NCI-H82 treated with DMSO at 0.1 percent for 48 hours (cell line): ENCODE data around the gene RNLS.
"Not testable (repeated sequence)": the region's sequence is repeated elsewhere in the genome, so short reads cannot be mapped to it uniquely, and the experiment has no call there.

Source experiments
- DNase-seq: peaks from one replicate; lab custom pipeline; 2025; ENCODE audit not compliant: unreplicated experiment; lab: John Stamatoyannopoulos, UW

Gene RNLS

DNA sequence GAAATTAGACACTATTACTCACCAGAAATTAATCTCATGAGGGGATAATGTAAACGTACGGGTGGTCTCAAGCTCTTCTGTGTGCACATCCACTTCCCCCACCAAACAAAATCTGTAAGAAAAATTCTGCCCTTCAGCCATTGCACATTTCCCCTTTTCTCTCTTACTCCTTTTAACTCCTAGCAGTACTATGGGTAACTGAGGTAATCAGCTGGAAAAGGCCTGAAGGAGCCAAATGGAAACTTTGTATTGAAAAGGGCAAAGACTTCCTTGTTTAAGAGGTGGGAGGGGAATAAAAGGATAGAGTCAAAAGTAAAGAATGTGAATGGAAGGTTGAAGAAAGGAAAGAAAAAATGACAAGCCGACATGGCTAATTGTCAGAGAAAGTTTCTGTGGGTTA is 273.8 kb downstream of the RNLS start:
- DNase-seq = no peak

DNA sequence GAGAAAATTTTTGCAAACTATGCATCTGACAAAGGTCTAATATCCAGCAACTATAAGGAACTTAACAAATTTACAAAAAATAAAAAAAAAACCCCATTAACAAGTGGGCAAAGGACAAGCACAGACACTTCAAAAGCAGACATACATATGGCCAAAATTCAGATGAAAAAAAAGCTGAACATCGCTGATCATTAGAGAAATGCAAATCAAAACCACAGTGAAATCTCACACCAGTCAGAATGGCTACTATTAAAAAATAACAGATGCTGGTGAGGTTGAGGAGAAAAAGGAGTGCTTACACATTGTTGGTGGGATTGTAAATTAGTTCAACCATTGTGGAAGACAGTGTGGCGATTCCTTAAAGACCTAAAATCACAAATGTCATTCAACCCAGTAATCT is 274.8 kb downstream of the RNLS start:
- DNase-seq = not testable (repeated sequence)

- DNase-seq = no peak
Measured at GRCh38 chr10:88299787-88300186, 283.3 kb downstream of the RNLS start.

GRCh38 chr10:88297103-88297502 is 286.0 kb downstream of the RNLS start:
- no peak for DNase-seq

DNA sequence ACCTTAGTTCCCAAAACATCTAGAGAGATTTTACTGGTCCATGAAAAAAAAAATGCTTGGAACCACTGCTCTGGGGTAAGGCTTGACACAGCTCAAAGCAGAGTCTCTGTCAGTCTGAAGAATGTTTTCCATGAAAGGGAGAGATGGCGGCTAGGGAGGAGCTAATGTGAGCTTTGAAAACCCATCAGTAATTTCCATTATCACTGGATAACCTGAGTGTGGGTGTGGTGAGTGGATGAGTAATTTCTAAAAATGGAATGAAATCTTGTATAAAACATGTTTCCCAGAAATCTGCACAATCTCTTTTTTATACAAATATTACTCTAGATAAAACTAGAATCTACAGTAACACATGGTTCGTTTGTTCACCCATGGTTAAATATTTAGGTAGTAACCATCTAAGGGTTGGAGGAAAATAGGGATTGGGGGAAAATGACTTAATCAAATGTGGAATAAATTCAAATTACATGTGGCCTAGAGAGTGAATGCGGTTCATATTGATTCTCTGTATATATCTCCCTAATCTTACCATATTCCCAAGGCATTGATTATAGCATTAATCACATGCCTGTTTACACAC is 289.4 kb downstream of the RNLS start:
- no peak for DNase-seq

GRCh38 chr10:88293073-88293472 is 290.0 kb downstream of the RNLS start:
- no peak for DNase-seq

- no peak for DNase-seq
Measured at GRCh38 chr10:88292185-88292514, 291.0 kb downstream of the RNLS start.

DNA sequence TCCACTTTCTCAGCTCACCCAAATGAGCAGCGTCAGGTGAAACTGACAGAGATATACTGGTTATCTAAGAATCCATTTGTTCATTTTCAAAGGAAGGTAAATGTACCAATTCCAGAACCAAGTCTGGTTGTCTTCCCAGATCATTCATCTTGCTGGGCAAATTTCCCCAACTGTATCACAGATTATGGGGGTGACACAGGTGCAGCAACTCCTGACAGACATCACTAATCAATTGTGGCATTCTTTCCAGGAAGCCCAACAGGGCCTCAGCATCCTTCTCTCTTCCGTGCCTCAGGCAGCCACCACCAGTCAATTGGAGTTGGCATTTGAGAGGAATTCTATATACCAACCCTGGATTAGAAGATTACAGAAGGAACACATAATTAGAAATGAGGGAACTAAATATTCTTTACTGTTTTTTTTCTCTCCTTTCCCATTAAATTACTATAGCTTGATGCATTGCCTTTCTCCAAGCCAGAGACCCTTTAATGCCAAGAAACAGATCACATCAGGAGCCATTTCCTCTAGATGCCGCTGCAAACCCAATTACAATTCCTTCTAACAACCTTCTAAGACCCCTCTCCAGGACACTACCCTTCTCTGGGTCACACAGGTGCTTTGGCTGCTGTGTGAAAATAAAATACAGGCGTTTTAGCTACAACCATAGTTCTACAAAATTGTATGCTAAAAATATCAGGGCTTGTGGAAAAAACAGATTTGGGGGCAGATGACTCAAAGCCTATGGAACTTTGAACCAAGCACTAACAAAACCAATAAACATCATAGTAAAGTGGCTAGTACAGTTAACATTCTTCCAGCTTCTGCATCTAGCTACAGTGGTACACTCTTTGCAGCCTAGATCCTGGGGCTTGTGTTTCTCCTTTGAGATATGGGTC is 291.6 kb downstream of the RNLS start:
- no peak for DNase-seq

DNA sequence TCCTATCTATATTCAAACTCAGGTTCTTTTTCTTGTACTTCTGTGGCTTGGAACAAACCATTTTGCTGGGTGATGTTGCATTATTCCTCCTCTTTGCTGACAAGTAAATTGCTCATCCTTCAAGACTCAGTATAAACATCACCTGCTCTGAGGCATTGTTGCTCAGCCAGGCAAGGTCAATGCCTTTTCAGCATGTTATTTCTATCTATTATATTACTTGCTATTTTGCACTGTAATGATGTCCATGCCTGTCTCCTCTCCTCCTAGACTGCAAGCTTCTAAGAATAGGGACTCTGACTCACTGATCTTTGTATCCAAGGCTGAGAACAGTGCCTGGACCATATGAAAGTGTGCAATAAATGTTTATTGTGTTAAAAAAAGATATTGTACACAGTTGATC is 293.8 kb downstream of the RNLS start:
- no peak for DNase-seq

GRCh38 chr10:88288320-88289059 is 294.6 kb downstream of the RNLS start:
- DNase-seq = no peak

GRCh38 chr10:88286030-88286429 is 297.1 kb downstream of the RNLS start:
- DNase-seq = no peak

GRCh38 chr10:88281592-88282347 is 301.3 kb downstream of the RNLS start:
- DNase-seq = no peak

DNA sequence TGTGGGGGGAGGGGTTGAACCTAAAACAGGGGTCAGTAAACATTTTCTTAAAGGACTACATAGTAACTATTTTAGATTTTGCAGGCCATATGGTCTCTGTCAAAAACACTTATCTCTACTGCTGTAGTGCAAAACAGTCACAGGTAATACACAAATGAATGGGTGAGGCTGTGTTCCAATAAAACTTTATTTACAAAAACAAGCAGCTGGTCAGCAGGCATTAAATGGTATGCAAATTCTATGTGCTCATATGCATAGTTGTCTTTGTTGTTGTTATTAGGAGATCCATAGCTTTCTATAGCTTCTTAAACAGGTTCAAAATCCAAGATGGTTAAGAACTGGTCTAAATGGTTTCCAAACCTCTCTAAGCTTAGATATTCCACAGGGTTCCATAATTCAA is 302.6 kb downstream of the RNLS start:
- no peak for DNase-seq

DNA sequence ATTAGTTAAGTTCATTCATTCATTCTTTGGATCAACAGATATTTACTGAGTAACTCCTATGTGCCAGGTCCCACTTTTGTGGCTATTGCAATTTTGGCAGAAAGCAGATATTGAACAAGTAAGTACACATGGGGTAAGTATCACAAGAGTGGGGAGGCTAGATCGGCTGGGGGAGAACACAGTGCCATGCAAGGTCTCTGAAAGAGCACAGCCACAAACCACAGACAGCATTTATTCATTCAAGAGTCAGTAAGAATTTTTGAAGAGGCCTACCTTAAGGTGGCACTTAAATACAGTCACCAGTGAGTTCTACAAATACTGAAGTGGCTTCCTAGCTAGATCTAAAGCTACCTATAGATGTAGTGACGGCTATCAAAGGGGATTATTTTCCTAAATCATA is 304.2 kb downstream of the RNLS start:
- DNase-seq = no peak

DNA sequence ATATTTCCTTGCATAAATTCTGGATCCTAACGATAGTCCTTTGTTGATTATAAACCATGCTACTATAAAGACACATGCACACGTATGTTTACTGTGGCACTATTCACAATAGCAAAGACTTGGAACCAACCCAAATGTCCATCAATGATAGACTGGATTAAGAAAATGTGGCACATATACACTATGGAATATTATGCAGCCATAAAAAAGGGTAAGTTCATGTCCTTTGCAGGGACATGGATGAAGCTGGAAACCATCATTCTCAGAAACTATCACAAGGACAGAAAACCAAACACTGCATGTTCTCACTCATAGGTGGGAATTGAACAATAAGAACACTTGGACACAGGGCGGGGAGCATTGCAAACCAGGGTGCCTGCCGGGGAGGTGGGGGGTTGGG is 306.2 kb downstream of the RNLS start:
- DNase-seq = not testable (repeated sequence)

DNA sequence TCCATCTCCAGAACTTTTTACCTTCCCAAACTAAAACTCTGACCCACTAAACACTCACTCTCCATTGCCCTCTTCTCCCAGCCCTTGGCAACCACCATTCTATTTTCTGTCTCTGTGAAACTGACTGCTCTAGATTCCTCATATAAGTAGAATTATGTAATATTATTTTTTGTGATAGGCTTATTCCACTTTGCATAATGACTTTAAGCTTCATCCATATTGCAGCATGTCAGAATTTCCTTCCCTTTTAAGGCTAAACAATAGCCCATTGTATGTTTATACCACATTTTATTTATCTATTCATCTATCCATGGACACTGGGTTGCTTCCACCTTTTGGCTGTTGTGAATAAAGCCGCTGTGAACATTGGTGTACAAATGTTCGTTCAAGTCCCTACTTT is 308.8 kb downstream of the RNLS start:
- DNase-seq = no peak

DNA sequence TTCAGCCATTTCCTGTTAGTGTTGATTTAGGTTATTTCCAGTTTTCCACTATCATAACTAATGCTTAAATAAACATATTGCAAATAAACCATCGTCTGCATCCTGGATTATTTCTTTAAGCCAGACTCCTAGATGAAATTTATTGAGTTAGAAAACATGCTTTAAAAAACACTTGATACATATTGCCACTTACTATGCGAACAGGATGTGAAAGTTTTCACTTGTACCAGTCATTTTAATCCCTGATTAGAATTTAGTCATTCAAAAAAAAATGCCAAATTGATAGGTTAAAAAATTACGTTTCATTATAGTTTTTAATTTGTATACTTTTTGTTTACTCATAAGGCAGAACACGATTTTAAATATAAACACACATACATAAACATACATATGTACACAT is 309.6 kb downstream of the RNLS start:
- no peak for DNase-seq

- no peak for DNase-seq
Measured at GRCh38 chr10:88271761-88272543, 311.2 kb downstream of the RNLS start.

DNA sequence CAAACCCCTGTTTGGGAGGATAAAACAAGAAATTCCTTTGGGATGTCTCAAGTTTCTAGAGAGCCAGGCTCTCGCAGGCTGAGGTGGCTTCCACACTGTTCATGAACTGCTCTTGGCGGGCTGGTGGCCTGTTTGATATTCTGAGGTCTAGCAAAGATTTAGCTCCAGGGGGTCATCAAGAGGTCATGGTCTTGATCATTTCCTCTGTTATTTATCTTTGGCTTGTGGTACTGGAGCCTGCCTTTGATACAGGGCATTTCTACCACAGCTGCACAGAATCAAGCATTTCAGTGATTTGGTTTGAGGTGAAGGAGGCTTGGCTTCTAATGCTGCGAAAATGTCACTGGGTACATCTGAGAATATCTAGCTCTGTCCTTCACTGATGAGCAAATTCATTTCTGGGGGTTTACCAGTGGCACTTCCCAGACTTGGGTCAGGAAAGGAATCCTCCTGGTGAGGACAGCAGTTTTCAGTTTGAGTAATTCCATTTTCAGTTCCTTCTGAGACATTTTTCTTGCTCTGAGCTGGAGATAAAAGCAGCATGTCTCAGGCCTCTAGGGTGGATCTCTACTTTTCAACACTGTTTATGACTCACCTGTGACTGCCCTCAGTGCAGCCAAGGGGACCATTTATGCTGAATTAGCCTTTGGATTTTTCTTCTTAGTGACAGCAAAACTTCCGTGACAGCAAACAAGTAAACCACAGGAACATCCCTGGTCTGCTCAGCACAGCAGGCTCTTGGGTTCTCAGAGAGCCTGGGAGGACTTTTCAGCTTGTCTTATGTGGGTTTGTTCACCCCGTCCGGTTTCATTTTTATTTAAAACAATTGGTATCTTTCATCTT is 312.0 kb downstream of the RNLS start:
- DNase-seq = no peak
